GM12874 (cell line): Measurements from ENCODE around the gene LAIR2.

Experiments
- TF ChIP-seq, protein P1 (sequence below): IDR thresholded peaks from 2 replicates; pipeline ENCODE4 v1.5.1; 2011; ENCODE audit warnings: low read depth, mild to moderate bottlenecking, control low read depth, low read length, moderate library complexity; ENCODE audit not compliant: insufficient read depth

LAIR2 gene, protein sequence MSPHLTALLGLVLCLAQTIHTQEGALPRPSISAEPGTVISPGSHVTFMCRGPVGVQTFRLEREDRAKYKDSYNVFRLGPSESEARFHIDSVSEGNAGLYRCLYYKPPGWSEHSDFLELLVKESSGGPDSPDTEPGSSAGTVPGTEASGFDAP

DNA sequence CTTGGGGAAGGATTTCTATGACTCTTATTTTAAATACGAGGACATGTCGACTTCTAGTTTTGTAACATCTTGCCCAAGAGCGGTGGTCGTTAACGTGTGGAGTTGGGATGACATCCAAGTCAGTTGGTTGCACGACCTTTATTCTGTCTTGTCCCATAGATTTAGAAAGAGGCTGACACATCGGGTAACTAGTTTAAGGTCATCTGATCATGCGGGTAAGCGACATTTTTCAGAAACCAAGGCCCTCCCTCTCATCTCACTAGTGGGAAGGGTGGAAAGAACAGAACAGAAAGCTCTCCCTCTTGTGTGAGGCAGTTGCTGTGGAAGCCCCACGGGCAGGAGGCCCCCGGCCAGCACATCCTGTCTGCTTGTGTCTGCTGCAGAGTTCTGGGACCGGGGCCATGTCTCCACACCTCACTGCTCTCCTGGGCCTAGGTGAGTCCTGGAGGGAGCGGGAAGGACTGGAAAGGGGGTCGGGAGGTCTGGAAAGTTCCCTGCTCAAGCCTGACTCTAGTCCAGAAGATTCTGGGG lies at the start of gene LAIR2:
Gene LAIR2, plus strand, starts transcription at position 314 of the 531 bp plus-strand sequence. Its CDS starts 88 bp downstream, at position 402.
- TF ChIP-seq, protein P1, sequence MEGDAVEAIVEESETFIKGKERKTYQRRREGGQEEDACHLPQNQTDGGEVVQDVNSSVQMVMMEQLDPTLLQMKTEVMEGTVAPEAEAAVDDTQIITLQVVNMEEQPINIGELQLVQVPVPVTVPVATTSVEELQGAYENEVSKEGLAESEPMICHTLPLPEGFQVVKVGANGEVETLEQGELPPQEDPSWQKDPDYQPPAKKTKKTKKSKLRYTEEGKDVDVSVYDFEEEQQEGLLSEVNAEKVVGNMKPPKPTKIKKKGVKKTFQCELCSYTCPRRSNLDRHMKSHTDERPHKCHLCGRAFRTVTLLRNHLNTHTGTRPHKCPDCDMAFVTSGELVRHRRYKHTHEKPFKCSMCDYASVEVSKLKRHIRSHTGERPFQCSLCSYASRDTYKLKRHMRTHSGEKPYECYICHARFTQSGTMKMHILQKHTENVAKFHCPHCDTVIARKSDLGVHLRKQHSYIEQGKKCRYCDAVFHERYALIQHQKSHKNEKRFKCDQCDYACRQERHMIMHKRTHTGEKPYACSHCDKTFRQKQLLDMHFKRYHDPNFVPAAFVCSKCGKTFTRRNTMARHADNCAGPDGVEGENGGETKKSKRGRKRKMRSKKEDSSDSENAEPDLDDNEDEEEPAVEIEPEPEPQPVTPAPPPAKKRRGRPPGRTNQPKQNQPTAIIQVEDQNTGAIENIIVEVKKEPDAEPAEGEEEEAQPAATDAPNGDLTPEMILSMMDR: no peak

DNA sequence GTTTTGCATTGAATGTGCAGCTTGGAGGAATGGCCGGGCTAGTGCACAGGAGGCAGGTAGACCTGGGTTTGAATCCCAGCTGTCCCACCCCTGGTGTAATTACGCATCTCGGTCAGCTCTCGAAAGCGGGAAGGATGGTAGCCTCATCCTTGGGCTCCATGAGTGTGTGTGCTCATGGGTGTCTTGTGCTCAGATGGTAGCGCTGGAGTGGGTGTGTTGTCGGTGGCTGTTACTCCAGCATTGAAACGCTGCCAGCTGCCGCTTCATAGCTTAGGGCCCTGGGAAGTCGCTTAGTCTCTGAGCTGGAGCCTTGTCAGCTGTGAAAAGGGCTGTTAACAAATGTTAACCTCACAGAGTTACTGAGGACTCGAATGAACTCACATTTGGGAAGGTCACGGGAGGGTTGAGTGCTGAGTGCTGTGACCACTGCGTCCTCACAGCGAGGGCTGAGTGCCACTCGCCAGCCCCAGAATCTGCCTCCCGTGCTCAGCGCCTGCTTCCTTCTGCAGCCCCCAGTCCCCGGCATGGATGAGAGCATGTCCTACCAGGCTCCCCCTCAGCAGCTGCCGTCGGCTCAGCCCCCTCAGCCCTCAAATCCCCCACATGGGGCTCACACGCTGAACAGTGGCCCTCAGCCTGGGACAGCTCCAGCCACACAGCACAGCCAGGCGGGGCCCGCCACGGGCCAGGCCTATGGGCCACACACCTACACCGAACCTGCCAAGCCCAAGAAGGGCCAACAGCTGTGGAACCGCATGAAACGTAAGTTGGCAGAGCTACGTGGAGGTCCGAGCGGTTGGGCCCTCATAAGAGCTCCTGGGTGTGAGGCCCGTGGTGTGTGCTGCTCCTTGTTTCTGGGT lies 48.5 kb upstream of the LAIR2 start:
- TF ChIP-seq, protein P1: no peak

DNA sequence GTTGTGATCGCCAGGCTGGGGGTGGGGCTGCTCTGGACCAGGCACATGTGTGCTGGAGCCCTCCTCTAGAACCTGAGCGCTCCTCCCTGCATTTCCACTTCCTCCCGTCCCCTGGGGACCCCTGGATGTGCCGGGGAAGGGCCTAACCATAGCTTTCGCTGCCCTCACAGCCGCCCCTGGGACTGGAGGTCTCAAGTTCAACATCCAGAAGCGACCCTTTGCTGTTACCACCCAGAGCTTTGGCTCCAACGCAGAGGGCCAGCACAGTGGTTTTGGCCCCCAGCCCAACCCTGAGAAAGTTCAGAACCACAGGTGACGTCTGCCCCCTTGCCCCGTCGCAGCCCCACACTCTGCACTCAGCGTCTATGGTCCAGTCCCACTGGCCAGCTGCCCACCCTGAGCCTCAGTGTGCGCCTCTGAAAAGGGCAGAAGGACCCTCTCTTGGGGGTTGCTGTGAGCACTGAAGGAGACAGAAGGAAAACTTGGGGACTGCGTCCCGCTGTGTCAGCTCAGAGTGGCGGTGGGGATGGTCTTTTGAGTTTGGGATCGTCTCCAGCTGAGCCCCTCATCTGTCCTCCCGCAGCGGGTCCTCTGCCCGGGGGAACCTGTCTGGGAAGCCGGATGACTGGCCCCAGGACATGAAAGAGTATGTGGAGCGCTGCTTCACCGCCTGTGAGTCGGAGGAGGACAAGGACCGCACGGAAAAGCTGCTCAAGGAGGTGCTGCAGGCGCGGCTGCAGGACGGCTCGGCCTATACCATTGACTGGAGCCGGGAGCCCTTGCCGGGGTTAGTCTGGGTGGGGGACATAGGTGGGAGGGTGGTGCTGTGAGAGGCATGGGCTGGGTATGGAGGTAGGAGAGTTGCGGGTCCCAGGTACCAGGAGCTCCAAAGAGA lies 47.6 kb upstream of the LAIR2 start:
- TF ChIP-seq, protein P1: no peak

DNA sequence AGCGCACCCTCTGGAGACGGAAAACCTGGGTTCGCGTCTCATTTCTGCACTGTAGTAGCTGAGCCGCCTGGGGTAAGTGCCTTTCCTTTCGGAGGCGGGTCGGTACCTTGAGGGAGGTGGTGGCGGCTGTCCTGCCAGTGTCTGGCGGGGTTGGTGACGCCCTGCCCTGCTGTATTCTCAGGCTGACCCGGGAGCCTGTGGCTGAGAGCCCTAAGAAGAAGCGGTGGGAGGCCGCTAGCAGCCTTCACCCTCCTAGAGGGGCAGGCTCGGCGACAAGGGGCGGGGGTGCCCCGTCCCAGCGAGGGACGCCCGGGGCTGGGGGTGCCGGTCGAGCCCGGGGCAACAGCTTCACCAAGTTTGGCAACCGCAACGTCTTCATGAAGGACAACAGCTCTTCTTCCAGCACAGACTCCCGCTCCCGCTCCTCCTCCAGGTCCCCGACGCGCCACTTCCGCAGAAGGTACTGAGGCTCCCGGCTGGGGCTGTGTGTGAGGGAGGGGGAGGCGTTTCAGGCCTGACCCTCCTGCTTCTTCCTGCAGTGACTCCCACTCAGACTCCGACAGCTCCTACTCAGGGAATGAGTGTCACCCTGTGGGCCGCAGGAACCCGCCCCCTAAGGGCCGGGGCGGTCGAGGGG lies 46.7 kb upstream of the LAIR2 start:
- TF ChIP-seq, protein P1: no peak

DNA sequence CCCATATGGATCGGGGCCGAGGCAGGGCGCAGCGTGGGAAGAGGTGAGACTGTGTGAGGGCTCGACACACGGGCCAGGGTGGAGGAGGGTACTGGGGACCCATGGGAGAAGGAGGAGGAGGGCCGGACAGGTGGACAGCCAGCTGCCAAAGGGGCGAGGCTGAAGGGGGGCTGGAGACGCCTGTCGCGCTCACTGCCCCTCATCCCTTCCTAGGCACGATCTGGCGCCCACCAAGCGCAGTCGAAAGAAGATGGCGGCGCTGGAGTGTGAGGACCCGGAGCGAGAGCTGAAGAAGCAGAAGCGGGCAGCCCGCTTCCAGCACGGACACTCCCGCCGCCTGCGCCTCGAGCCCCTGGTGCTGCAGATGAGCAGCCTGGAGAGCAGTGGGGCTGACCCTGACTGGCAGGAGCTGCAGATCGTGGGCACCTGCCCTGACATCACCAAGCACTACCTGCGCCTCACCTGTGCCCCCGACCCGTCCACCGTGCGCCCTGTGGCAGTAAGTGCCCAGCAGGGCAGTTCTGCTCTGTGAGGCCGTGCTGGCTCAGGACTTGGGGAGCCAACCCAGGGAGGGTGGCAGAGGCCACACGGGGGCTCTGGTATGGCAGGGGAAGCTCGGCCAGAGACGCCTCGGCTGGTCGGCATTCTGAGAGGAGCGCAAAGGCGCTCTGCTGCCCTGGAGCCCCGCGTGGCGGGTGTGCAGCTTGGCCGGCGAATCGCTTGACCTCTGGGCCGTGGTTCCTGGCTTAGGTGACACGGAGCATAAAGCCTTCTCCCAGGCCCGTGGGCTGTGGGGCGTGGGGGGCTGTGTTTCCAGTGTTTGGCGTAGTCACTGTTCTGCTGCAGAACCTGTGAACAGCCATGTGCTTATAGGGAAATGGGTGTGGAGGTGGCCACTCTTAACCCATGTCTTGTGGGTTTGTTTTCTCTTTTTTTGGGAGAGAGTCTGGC lies 45.9 kb upstream of the LAIR2 start:
- TF ChIP-seq, protein P1: no peak
